NCI-H1930 (cell line): ENCODE results near the gene NEU2.

Experiments
- DNase-seq, 2 experiments: peaks; one replicate each; lab custom pipeline; 2025; lab: John Stamatoyannopoulos, UW

NEU2 gene

DNA sequence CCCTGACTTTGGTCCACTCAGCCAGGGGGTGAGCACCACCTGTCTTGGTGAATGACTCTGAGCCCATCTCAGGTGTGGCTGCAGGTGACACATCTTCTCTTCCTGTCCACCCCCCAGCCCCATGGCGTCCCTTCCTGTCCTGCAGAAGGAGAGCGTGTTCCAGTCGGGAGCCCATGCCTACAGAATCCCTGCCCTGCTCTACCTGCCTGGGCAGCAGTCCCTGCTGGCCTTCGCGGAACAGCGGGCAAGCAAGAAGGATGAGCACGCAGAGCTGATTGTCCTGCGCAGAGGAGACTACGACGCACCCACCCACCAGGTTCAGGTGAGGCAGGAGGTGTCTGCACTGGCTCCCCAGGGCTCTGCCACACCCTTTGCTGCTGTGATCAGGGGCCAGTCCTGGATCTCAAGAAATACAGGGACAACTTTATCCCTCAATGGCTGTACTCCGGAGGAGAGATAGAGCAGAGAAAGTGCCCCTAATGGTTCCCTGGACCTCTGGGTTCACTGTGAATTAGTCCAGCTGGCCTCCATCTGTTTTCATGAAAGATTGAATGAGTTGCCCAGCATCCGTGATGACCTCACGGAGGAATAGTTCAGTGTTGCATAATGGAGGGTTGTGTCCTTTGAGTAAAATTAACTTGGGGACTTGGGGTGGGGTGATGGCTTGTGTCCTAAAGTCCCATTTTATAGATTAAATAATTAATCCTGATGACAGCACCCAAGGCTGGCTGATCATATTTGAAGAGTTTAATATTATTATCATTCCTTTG, at the start of gene NEU2:
TSS of gene NEU2 (plus strand) at position 122 of the 770 bp plus-strand sequence. CDS start at position 122, 0 bp downstream.
- no peak for DNase-seq

DNA sequence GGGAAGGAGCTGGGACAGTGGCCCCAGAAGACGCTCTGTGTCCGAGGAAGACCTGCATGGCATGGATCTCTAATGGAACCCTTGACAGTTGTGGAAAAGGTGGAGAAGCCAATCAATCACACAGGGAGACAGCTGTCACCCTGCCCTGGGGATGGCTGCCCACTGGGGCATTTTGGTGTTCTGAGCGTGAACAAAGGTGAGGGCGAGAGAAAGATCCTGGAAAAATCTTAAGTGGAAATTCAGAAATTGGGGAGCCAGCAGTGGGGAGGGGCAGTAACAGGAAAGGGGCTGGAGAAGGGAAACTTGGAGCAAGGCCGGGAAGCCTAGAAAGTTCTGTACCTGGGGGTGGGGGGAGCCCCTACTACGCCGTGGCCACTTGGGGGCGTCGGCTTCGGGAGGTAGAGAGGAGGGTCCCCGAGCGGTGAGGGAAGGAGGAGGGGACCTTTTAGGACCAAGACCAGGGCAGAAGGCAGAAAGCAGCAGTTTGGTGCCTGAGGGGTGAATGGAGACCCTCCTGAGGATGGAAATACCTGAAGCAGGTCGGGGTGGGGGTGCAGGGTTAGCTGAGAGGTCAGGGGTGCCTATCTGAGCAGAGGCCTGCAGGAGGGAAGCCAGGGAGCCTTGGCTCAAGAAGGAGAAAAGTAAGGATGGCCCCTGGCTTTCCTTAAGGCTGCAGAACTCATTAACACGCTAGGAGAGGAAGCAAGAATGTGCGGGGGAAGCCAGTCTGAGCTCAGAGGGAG, 49.4 kb upstream of the NEU2 start:
- no peak for DNase-seq

DNA sequence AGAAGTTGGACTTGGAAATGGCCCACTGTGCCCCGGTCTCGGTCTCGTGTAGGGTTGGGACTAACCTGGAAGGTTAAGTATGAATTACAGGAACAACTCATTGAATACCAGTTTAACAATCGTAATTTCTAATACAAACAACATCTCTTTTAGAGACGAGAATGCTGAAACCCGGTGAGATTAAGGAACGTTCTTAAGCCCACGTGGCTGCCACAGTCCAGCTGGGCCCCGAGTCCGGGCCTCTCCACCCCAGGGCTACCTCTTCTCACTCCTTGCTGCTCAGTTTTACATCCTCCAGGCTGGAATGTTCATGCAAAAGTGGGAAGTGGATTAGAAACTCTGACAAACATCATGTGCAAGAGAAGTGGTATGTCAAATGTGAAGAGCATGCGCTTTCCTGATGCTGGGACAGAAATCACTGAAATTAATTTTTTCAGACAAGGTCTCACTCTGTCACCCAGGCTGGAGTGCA, 48.8 kb upstream of the NEU2 start:
- DNase-seq, result no peak

DNA sequence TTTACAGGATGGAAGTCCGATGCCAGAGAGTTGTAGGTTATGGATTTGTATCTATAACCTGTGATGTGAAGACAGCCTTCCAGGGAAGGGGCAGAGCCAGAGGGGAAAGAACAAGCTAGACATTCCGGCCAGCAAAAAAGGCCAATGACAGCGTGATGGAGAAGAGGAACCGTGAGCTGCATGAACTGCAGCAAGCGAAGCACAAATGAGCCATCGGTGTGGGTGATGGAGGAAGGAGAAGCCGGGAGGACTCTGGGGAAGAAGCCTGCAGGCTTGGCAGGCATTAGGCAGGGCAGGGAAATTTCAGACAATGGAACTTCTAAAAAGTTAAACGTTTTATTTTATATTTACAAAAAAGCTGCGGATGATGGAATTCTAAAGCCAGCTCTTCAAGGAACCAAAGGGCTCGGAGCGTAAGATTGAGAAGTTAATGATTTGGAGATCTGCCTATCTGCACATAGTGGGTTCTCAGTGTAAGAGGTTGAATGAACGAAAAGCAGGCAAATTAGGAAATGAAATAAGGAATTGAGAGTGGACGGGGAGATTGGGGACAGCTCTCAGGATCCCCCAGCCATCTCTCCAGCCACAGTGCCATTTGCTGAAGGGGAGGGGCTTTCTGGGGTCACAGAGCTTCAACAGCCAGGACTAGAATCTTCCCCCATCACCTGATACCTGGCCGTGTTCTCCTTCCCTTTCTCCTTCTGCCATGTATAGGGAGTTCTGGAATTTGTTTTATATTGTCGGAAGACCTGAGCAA, 47.8 kb upstream of the NEU2 start:
- DNase-seq, result no peak

DNA sequence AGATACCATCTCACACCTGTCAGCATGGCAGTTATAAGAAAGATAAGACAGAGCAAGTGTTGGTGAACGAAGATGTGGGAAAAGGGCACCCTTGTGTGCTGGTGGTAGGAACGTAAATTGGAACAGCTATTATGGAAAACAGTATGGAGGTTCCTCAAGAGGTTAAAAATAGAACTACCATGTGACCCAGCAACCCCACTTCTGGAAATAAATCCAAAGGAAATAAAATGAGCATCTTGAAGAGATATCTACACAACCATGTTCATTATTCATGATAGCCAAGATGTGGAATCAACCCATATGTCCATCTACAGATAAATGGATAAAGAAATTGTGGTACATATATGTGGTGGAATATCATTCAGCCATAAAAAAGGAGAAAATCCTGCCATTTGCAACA, 46.3 kb upstream of the NEU2 start:
- DNase-seq, result no peak

DNA sequence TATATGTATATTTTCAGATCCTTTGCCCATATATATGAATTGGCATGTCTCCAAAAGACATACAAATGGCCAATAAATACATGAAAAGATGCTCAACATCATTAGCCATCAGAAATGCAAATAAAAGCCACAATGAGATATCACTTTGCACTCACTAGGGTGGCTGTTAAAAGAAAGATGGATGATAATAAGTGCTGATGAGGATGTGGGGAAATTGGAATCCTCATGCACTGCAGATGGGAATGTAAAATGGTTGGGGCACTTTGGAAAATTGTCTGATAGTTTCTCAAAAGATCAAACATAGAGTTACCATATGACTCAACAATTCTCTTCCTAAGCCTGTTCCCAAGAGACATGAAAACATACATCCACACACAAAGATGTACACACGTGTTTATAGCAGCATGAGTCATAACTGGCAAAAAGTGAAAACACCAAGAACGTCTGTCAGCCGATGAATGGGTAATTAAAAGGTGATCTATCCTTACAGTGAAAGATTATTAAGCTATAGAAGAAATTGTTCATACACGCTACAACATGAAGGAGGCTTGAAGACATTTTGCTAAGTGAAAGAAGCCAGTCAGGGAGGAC, 39.1 kb upstream of the NEU2 start:
- no peak for DNase-seq

DNA sequence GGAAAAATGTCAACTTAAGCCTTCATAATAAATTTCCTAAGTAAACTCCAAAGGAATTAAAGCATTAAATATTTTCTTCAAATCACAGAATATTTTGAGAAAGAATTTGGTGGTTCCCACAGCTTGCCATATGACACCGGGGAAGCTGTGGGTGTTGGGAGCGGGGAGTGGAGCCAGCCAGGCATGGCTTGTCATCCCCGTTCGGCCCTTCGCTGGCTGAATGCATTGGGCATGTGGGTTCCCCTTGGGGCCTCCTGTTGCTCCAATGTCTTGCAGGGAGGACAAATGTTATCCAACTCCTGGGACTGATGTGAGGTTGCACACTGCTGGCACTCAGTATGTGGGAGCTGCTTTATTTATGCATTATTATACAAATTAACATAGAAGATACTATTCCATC, 38.0 kb upstream of the NEU2 start:
- no peak for DNase-seq

DNA sequence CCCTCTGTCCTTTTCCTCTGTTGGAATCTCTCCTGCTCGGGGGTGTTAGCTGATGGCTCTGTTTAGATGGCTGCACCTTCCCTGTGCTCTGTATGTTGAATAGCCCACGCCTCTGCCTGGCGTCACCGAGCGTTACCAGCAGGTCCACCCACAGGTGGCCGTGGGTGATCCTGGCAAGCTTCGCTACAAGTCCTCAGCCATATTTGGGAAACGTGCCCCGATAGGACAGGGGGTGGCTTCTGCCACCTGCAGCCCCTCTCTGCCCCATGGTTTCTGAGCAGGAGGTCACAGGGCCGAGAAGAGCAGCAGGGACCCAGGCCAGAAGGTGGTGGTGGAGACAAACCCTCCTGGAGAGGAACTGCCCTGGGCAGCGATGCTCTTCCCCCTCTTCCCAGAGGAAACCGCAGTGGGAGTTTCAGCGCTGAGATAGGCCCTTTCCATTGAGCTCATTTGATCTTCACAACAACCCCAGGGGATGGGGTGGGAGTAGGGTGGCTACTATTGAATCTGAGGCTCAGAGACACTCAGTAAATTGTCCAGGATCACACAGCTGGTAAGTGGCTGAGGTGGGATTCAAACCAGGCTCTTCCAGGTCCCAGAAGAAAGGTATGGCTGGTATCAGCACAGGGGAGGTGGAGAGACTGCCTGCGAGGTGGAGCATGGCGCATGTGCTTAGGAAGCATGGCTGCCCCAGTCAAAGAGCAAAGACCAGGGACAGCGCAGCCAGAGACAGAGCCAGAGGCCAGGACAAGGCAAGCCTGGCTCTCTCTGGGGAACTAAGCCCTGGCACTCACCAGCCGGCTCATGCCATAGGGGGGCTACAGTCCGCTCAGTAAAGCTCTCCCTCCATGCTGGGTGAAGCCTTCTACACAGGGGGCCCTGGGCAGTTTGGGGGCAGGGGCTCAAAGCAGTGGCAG, 34.5 kb upstream of the NEU2 start:
- no peak for DNase-seq

DNA sequence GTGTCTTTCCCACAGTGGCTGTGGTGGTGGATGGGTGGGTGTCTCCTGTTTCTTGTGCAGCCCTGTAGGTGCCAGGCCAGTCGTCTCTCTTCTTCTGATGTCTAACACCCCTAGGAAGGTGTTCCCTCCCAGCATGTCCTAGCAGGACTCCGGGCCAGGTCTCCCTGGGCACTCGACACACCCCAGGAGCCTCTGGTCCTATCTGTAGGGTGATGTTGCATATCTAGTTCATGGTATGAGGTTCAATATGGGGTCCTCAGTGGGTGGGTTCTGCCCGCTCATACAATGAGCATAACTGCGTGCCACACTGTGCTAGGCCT, 33.8 kb upstream of the NEU2 start:
- DNase-seq, result no peak

DNA sequence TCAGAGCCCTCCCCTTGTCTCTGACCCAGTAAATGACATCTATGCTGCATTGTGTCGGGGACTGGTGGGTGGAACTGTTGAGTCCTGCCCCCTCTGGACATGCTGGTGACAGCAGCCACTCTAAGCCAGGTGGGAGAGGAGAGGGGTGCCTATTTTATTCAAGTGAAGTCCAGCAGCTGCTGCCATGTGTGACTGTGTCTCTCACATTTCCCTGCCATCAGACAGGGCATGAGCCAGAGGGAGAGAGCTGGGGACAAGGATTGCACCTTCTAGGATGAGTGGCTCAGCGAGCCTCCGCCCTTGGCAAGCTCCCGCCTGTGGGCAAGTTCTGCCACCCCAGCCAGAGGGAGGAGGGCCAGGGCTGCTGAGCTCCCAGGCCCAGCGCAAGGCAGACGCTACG, 33.1 kb upstream of the NEU2 start:
- DNase-seq, result no peak

DNA sequence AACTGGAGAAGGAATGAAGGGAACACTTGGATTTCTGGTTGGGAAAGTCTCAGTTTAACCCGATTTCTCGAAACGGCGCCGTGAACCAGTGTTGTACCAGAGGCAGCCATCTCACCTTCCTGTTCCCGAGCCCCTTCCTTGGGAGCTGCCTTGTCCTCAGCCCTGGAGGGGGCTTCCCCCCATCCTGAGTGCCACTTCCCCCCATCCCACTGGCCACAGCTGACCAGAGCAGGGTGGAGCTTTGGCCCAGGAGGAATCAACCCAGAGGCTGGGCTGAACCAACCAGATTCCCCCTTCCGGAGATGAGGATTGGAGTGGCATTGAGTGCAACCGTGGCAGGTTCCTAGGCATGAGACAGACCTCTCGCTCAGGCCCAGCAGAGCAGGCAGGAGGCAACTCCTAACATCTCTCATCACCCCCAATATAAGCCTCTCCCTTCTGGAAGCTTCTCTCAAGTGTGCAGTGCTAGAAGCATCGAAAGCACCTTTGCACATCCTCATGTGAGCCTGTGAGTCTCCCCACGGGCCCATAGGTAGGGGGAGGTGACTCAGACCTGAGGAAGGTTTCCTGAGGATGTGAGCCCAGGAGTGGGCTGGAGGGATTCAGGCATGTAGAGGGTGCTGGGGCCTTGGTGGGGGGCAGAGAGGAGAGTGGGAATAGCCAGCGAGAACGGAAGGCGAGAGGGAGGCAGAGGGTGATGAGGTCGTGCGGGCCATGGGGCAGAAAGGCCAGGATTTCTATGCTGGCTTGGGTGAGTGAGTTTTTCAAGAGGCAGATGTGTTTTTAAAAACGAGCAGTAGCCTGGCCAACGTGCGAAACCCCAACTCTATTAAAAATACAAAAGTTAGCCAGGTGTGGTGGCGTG, 31.4 kb upstream of the NEU2 start:
- DNase-seq, result no peak

DNA sequence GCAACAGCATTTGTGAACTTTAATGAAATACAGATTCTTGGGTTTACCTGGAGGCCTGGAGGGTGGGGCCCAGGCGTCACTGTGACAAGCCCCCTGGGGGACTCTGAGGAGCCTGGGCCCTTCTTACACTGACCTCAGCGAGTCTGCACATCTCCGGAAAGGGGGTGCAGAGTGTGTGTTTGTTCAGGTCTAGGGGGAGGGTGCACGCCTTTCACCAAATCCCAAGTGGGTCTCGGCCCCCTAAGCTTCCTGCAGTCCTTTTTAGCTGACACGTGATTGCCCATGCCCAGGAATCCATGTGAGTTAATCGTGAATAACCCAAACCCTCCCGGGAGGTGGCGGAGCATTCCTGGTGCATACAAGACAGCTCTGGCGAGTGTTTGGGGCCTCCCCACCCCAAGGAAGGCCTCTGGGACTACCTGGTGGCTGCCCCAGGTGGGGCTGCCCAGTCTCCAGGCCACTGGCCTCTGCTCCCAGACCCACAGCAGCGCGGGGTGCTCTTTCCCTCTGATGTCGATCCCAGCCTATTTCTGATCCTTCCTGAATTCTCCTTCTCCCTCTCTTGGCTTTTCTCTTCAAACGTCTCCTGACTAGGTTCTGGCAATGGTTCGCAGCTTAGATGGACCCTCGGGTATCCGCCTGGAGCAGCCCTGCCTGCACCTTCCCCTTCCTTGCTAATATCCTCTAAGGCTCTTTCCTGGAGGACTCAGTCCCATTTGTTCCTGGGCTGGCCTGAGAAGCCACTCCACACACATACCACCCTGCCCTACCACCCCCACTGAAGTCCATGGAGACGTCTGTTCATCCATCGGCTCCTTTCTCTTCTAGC, 29.4 kb upstream of the NEU2 start:
- no peak for DNase-seq

DNA sequence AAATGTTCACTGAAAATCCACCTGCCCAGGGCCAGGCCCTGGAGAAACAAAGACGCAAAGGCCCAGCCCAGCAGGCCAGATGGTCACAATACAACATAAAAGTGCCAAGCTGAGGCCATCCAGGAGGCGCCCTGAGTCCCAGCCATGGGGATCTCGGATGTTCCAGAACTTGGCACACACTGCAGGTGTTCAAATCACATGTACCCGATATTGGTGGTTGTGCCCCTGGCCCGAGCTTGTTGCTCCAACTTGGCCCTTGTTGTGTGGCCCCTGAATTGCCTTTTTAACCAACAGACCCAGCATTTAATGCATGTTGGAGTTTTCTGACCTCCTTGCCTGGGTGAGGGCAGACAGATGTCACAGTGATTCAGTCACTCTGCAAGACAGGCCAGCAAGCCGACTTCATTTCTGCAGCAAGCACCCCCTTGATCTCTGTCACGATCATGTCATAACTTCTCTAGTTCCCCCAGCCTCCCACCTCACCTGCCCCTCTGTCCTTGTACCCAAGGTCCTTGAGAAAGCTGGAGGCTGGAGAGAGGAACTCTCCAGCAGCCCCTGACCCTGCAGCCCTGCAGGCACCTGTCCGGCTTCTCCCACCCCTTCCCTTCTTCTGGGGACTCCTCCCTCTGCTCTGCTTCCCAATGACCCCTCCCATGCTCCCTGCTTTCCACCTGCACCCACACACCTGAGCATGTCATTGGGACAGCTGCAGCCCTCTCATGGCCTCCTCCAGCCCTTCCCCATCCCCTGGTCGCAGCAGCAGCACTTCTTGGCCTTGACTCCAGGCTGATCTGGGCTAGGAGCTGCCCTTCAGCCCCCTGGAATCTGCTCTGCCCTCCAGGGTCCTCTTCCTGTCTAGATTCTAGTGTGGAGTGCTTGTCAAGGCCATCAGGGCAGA, 28.6 kb upstream of the NEU2 start:
- no peak for DNase-seq

DNA sequence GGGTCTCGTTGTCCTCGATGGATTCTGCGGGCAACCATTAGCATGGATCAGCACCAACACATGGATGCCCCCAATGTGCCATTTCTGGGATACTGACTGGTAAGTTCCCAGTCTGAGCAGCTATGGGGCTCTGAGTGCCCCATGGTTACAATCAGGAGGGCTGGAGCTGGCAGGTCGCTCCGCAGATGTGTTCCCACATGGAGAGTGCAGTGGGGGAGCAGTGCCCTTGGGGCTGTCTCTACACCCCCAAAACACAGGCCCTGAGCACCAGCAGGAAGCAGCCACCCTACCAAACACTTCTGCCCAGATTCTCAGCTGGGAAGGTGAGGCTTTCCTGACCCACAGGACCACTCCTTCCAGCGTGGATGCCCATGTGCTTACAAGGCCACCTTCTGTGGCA, 27.4 kb upstream of the NEU2 start:
- DNase-seq, result no peak

DNA sequence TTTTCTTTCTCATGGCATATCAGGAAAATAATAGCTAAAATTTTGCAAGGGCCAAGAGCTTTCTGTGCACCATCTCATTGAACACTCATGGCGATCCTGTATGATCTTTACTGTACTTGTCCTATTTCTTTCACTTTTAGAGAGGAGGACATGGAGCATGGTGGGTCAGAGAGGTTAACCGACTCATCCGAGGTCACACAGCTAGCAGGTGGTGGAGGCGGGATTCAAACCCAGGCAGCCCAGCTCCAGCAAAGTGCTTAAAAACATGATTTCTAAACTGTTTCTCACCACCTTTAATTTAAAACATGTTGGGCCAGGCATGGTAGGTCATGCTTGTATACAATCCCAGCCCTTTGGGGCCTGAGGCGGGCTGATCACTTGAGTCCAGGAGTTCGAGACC, 25.8 kb upstream of the NEU2 start:
- no peak for DNase-seq

DNA sequence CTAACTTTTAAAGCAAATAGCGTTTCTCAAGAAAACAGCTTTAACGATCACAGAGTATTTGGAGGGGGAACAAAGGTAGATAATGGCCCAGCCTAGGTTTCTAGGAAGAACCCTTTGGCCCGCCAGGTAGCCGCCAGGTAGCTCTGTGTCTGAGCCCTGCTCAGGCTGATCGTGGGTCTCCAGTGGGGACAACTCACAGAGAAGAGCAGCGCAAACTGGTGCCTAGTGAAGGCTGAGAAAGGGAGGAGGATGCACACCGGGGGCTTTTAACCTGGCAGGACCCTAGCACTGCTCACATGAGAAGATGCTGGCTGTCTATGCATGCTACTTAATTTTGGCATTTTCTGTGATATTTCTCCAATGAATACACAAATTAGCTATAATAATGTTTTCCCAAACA, 25.2 kb upstream of the NEU2 start:
- DNase-seq, result no peak

DNA sequence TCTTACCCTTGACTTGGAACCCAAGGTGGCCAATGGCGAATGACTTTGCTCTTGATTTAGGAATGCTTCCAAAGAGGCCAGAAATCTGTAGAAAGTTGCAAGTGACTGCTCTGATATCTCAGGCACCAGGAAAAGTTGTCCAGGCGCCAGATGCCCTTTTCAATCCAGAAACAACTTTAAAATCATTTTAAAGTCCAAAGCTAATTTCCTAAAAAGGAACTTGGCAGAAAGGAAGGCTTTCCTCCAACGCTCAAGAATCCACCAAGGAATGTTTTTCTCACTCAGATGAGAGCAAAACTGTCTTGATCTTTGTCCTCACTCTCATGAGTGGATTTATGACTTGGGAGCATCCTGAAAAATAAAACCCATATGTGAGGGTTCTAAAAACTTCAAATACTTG, 24.7 kb upstream of the NEU2 start:
- no peak for DNase-seq

DNA sequence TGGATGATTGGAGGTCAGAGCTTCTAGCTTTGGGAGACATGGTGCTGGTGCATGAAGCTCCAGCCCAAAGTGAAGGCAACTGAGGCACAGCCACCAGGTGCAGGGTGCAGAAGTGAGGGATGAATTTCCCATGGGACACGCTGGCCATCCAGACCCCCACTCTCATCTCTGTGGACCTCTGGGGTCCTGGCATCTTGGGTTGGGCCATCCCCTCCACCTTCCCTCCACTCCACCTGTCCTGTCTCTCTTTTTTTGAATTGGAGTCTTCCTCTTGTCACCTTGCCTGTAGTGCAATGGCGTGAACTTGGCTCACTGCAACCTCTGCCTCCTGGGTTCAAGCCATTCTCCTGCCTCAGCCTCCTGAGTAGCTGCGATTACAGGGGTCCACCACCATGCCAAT, 22.8 kb upstream of the NEU2 start:
- no peak for DNase-seq
